Iris pigment epithelial cell (primary cell): ENCODE measurements around the gene FEZ2.

ENCODE experiments used
- DNase-seq: peaks from one replicate; pipeline ENCODE4 v3.0.0-alpha.2; 2011; ENCODE audit warnings: low read depth

Gene FEZ2

GRCh38 chr2:36530178-36530982 lies 67.6 kb downstream of the FEZ2 start:
- peak; percentile 77 for DNase-seq

GRCh38 chr2:36528766-36529392 lies 69.1 kb downstream of the FEZ2 start:
- DNase-seq, result peak; percentile 17

GRCh38 chr2:36528274-36528673 lies 69.7 kb downstream of the FEZ2 start:
- DNase-seq, result no peak

GRCh38 chr2:36526226-36526625 lies 71.7 kb downstream of the FEZ2 start:
- peak; percentile 71 for DNase-seq

- no peak for DNase-seq
Measured at GRCh38 chr2:36525245-36525644, 72.7 kb downstream of the FEZ2 start.

GRCh38 chr2:36523153-36523552 lies 74.8 kb downstream of the FEZ2 start:
- DNase-seq, result no peak

GRCh38 chr2:36520431-36520830 lies 77.5 kb downstream of the FEZ2 start:
- DNase-seq, result no peak

GRCh38 chr2:36516136-36516870 lies 81.7 kb downstream of the FEZ2 start:
- peak; percentile 78 for DNase-seq

GRCh38 chr2:36515538-36515937 lies 82.4 kb downstream of the FEZ2 start:
- DNase-seq, result no peak

- DNase-seq, result no peak
Measured at GRCh38 chr2:36513661-36514060, 84.3 kb downstream of the FEZ2 start.

- DNase-seq, result no peak
Measured at GRCh38 chr2:36512705-36513104, 85.3 kb downstream of the FEZ2 start.

- DNase-seq, result no peak
Measured at GRCh38 chr2:36511858-36512603, 85.9 kb downstream of the FEZ2 start.

- DNase-seq, result no peak
Measured at GRCh38 chr2:36509075-36509474, 88.9 kb downstream of the FEZ2 start.

GRCh38 chr2:36507408-36507812 lies 90.6 kb downstream of the FEZ2 start:
- peak; percentile 67 for DNase-seq
